Measurements from ENCODE around the gene OR7C2.

OR7C2 gene

GRCh38 chr19:14979476-14980255, 38.4 kb downstream of the OR7C2 start, which contains the start of gene SLC1A6:
Gene SLC1A6, minus strand, starts transcription at chr19:14979864. Its CDS starts 6,954 bp downstream, at chr19:14972910.
- no peak for DNase-seq (ENCODE audit: low read depth)

GRCh38 chr19:14985133-14985532, 43.8 kb downstream of the OR7C2 start:
- no peak for DNase-seq (ENCODE audit: low read depth)

Data from stimulated activated CD8-positive, alpha-beta memory T cell treated with anti-CD3 and anti-CD28 coated beads, Interleukin-12 subunit alpha, Interleukin-12 subunit beta, amount 100 ng/mL, for 4 hours (primary cell).